ENCODE measurements around the gene C1orf210.

GRCh38 chr1:43246466-43247213 is 38.7 kb downstream of the C1orf210 start:
- TF ChIP-seq CTCF (IDR thresholded peaks at IDR 0.05 in 2 of 3, conservative IDR thresholded peaks at IDR 0.05 in 1 of 3; ENCODE audit: borderline replicate concordance in 1 of 3, insufficient read depth in 1 of 3, low read depth in 2 of 3, low read length in 2 of 3): no peak
- no peak for TF ChIP-seq YY1 (IDR thresholded peaks at IDR 0.05; ENCODE audit: extremely low read depth, insufficient replicate concordance, low read depth, low read length)
- TF ChIP-seq REST (IDR thresholded peaks at IDR 0.05; ENCODE audit: low read depth): no peak
- TF ChIP-seq POLR2A (IDR thresholded peaks at IDR 0.05; ENCODE audit: borderline replicate concordance, extremely low read depth, insufficient read depth, insufficient read length): no peak
